ENCODE data around the gene SLC35E1.
A peak's percentile ranks its signal among the peaks of the same experiment; 100 is the strongest.

SLC35E1 gene
- total RNA-seq = 56.9 to 103 (median 74.3) reads per million in 4 experiments

DNA sequence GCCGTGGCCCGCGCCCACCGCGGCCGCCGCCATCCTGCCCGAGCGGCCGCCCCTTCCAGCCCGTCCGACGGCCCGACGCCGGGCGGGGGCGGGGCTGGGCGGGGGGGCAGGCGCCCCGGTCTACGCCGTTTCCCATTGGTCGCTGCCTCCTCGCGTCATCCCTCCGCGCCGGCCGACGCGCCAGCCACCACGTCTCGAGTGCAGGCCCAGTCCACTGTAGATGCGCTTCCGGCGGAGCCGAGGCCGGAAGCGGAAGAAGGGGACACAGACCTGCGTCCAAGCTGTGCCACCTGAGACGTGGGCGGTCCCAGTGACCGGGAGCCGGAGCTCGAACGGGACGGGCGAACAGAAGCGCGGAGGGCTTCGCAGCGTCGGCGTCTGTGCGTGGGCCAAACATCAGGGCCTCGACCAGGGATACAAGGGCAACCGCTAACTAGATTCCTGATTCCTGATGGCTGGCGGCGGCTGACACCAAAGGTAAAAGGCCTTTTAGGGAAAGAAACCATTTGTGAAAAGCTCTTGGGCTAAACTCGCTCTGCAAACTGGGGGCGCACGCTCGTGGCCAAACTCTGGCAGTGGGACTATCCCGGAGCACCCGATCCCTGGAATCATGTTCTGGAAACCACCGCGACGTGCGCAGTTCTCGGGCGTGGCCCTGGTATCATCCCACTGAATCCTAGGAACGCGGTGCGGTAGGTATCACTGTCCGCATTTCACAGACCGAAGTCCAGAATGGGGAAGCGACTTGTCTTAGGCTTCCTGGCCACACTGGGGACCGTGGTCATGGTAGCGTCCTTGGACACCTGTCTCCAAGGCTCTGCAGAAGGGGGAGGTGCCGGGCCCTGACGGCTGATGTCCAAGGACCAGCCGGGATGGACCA is at the start of gene SLC35E1:
SLC35E1 (minus strand) TSS at position 84 of the 880 bp plus-strand sequence; CDS start at position 33, 51 bp downstream.
- DNase-seq = peak; percentile 82

DNA sequence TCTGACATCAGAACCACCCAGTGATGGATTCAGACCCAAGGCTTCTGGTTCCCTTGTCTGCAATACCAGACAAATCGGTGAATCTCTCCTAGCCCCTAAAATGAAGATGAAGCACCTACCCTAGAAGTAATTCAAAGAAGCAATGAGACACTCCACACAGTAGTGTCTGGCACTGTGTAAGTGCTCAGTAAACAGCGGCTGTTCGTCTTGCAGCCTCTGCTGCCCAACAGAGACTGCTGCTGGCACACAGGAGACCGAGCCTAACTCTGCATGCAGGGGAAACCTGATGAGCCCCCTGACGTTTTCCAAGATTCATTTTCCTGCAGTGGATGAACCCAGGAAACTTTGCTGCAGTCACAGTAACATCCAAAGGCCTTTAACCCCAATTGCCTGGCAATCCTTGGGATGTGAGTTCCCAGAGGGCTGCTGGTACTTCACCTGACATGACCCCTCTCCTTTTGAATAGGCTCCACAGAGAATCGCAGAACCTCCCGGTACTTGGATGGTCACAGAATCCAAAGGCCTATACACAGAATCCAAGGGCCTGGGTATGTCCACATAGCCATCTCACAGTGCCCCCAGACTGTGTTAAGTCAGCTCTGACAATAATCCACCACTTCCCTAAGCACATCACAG is 49.1 kb upstream of the SLC35E1 start:
- DNase-seq = no peak

DNA sequence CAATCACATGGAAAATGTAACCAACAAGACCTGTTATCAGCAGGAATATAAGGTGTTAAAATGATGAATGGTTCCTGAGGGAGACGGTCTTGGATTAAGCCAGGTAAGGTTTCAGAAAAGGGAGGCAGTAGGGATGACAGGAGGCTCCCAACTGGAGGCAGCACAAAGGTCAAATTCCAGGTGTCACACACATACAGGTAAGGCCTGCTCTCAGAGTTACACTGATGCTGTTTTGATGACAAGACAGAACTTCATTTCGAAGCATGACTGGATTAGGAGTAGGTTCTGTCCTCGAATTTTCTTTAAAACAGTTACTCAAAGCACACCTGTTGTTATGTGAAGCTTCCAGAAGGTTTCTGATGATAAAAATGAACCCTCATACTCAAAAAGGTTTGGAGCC is 48.4 kb upstream of the SLC35E1 start:
- DNase-seq = no peak

DNA sequence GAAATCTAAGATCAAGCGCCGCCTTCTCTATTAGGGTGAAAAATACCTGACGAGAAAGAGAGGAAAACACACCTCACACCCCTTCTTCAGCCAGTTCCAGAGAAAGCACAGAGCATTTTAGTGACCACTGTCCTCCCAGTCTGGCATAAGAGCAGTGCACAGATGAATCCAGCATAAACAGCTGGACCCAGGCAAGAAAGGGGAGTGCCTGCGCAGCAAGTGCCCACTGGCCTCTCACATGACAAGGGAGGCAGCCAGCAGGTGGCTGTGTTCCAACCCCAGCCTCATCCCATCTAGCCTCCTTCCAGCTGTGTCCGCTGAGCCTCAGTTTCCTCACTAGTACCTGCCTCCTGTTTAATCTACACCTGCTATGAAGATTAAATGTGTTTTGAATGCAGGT is 47.8 kb upstream of the SLC35E1 start:
- DNase-seq = no peak

DNA sequence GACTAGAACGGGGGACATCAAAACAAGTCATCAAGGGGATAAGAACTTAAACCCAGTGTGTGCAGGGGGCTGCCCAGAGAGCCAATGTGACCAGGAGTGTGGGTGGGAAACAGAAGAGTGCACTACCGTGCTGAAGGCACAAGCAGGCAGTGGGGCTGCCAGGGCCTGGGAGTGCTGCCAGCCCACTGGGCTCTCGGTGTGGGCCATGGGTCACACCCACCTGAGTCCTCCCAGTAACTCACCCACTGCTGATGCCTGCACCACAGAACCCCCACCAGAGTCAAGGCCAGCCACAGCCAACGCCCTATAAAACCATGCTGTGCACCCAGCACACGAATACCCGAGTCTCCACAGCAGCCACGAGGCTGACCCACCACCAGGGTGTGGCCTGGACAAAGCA is 47.2 kb upstream of the SLC35E1 start:
- no peak for DNase-seq

DNA sequence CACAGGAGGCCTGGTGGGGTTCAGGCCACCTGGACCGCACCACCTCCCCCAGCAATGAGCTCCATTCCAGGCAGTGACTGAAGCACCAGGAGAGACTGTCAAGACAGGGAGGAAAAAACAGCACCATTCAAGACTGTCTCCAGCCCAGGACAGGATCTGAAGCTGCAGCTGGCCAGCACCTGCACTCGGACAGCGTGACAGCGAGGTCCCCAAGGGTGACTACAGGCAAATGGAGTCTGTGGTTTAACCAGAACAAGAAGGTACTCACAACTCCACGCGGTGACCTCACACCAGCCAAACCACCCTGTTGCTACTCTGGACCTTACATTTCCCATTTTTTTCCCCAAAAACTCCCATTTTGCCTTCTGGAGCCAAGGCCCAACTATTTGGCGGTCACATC is 46.0 kb upstream of the SLC35E1 start:
- DNase-seq = no peak

DNA sequence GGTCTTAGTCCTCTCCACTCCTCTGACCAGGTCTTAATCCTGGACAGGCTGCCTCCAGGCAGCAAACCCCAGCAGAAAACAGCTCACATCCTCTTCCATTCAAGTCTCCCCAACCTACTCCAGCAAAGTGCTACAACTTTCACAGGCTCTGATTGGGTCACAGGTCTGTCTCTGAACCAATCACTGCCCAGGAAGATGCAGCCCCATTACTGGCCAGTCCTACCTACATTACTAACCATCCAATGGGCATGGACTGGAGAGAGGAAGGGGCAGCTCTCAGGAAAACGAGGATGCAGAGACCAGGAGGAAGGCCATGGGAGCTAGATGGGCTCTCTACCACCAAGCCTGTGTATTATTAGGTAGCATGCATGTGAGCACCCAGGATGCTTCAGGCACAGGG is 43.6 kb upstream of the SLC35E1 start:
- no peak for DNase-seq

DNA sequence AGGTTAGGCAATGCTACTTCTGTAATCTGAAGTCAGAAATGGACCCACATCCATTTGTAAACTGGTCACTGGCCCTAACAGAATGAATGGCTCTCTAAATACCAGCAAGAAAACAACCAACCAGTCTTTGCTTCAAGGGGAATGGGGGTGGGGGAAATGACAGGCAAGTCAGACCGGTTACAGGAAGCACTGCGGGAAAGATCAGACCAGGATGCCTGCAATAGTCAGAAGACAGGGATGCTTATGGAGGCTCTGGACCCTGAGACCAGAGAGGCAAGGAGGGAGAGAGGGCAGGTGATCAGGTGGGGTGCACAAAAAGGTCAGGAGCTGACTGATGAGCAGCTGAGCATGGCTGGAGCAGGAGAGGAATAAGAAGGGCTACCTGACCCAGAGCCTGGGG is 42.7 kb upstream of the SLC35E1 start:
- no peak for DNase-seq

DNA sequence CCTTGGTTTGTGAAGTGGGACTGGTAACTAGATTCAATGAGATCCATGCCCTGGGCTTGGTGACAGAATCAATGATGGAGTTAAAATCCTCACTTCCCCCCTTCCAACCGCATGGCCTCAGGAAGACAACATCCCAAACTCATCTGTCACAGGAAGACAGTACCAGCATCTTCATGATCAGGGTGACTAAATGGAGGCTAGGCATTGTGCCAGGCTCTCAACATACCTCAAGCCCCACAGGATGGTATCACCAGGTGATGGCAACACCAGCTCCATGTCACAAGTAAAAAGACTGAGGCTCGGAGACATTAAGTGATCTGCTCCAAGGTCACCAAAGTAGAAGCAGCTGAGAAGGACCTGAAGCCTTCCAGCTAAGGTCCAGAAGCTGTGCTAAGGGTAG is 41.6 kb upstream of the SLC35E1 start:
- no peak for DNase-seq

DNA sequence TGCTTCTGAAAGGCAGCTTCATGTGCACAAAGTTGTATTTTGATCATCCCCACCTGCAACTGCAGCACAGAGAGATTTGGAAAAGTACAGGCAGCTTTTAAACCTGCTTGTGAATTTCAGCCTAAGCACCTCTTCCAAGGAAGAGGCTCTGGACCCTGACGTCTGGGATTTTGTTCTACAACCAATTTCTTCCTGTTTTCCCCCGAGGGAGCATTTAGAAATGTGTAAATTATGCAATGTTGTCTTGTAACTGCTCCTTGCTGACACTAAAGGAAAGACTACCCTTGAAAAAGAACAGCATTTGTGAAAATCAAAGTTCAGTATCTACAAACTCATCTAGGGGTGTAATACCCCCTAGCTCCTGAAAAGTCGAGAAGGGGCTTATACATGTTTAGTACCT is 40.4 kb upstream of the SLC35E1 start:
- no peak for DNase-seq

DNA sequence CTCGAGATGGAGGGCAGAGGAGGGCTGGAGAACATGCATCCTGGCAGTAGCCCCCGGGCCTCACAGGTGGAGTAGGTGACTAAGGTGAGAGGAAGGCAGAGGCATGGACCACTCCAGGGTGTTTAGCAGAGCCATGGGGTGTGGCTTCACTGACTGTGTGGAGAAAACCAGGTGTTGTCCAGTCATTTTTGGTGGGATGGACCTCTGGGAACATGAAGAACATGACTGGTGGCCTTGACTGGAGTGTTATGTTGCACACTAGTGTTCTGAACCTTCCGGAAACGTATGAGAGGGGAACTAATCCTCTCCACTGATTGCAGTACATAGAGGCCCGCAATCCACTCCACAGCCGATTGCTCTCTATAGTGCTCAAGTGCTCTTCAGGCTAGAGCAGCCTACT is 38.9 kb upstream of the SLC35E1 start:
- no peak for DNase-seq

DNA sequence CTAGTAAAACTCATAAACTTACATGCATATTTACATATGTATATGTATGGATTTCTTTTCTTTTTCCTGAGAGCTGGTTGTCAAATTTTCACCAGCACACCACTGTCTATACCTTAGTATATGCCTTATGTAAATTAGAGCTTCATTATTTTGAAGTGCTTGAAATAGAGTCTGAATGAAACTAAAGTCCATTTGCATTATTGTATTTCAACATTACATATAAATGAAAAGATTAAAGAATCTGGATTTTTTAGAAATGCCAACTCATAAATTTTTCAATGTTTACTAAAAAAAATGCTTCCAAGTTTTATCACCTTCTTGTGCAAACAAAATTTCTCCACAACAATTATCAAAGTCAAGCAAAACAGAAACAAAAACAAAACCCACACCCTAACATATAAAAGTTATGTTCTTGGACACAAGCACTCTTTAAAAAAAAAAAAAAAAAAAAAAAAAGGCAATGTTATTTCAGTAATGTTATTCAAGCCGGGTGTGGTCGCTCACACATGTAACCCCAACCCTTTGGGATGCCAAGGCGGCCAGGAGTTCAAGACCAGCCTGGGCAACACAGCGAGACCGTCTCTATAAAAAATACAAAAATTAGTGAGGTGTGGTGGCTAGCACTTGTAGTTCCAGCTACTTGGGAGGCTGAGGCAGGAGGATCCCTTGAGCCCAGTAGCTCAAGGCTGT is 37.4 kb upstream of the SLC35E1 start:
- DNase-seq = no peak

DNA sequence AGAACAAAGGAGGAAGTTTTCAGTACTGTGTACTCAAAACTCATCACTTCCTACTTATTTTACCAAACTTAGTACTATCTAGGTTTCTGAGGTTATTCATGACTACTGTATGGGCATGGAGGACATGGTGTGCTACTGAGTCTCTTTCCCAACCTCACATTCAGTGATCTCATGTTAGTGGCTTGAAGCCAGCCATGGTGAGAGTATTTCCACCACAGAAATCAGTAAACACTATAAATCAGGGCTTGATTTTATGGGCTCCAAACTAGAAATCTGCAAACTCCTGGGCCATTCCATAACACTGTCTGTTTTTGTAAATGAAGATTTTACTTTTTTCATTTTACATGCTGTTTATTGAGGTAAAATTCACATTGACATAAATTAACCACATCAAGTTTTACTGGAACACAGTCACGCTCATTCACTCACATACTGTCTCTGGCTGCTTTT is 36.1 kb upstream of the SLC35E1 start:
- DNase-seq = no peak

DNA sequence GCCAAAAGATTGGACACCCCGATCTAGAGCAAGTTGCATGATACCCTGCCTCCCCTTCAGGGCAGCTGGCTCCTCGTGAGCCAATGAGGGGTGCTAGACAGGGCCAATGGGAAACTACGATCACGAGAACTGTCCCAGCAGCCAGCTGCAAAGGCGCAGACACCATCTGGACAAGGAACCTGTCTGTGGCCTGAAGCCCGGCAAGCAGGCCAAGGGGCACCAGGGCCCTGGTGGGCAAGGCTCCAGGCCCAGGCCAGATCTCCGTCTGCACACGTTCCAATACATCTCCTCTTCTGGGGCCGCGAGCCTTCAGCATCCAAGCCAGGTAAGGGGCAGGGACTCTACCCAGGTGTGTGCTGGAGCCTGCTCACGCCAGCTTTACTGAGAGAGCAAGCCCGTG is 35.6 kb upstream of the SLC35E1 start:
- no peak for DNase-seq

DNA sequence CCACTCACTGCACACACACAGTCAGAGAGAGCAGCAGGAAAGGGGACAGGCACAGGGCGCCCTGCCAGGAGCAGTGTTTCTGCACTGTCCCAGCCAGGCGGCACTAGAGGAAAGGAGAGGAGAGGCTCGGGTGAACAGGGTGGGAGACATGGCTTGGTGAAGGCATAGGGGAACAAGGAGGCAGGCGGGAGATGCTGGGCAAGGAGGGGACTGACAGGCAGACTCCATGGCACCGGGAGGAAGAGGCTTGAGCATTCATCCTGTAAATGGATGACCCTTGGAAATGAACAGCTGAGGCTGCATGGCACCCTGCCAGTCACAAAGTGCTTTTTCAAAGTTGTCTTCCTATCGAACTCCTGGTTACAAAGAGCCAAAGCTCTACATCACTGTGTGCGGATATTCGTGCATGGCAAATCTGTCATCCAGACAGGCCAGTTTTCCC is 33.4 kb upstream of the SLC35E1 start:
- DNase-seq = no peak

DNA sequence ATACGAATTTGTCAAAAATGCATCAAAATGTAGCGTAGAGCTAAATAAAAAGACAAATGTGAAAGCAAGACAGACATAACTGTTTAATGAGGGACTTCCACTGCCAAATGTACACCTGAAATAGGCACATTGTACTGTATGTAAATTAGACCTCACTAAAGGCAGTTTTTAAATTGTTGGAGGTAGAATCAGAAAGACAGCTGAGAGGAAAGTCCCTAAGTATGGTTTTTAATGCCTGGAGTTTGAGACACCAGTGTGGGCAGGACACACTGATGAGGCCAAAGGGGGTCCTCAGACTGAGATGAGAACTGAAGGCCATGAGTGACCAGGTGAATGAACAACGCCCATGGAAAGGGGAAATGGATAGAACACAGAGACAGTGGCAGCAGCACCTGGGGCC is 32.9 kb upstream of the SLC35E1 start:
- DNase-seq = no peak

DNA sequence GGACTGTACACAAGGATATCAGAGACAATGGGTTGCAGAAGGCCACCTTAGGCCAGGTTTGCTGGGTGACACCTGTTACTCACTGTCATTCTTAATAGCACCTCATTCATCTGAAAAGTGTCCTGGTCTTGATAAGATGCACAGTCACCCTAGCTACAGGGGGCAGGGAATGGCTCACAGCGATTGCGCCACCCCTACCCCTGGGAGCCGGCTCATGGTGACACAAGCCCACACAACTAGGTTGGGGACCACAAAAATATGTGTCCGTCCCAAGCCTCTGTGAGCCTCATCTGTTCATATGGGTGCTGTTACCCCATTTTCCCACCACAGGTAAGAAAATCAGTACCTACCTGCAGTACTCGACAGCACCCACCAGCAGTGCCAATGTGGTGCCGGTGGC is 32.4 kb upstream of the SLC35E1 start:
- no peak for DNase-seq

DNA sequence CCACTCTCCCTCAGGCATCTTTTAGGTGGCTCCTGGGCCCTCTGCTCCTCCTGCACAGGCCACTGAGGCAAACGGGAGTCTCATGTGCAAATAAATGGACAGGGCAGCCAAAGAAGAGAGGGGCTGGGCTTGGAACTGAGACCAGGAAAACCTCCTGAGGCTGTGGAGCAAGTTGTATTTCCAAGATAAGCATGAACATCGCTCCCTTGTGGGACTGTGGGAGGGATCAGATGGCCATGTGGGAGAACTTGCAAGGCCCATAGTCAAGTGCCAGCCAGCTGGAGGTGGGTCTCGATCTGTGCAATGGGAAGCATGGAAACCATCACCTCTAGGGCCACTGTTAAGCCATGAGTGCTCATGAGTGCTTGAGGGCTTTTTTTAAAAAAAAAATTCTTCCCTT is 30.9 kb upstream of the SLC35E1 start:
- DNase-seq = no peak

DNA sequence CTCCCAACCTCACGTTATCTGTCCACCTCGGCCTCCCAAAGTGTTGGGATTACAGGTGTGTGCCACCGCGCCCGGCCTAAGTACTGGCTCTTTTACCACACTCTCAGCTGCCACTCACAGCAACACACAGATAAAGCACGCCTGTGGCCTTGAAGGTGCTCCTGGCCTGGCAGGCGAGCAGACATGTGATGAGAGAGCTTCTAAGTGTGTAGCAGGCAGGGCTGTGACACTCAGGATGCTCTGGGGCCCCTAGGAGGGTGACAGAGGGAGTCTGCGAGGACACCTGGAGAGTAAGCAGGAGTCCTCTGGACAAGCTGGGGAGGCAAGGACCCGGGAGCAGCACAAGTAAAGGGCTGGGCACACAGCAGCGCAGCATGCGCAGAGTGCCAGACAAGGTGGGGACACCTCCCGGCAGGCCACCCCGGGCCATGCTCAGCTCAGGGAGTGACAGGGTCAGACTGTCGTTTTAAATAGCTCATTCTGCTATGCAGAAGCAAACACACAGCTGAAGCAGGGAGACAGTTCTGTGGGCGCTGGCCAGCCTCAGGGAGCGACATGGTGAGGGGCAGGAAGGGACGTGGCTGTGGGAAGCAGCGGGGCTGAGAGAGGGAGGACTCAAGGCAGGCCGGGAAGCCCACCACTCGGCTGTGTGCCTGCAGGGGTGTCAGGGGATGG is 29.3 kb upstream of the SLC35E1 start:
- DNase-seq = no peak

DNA sequence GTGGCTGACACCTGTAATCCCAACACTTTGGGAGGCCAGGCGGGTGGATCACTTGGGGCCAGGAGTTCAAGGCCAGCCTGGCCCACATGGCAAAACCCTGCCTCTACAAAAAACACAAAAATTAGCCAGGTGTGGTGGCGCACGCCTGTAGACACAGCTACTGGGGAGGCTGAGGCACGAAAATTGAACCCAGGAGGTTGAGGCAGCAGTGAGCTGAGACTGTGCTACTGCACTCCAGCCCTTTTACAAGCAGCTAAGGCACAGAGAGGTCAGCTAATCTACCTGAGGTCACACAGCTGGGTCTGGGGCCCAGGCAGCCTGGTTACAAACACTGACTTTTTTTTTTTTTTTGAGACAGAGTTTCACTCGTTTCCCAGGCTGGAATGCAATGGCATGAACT is 28.6 kb upstream of the SLC35E1 start:
- no peak for DNase-seq

DNA sequence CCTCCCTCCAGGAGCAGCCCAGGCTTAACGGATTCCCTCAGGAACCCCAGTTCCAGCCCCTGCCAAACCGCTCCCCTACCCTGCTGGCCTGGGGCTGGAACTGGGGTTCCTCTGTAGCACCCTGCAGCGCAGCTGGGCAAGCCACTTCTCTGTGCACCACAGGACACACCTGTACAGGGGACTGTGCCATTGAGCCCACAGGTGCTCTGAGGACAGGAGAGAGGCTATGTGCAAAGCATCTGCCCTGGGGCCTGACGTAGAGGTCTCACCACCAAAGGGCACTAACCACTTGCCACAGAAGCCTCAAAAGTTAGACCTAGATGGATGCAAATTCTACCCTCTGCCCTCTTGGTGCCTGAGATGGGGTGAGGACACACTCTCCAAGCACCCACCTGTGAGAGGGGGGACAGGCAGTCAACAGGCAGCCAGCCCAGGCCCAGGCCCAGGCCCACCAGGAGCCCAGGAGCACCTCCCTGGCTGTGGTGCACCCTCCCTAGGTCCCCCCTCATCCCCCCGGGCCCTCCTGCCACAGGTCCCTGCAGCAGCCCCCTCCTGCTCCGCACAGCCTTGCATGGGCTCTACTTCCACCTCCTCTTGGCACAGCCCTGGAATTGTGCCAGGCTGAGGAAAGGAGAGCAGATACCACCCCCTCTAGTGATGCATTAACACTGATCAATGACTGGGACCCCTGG is 27.6 kb upstream of the SLC35E1 start:
- no peak for DNase-seq

DNA sequence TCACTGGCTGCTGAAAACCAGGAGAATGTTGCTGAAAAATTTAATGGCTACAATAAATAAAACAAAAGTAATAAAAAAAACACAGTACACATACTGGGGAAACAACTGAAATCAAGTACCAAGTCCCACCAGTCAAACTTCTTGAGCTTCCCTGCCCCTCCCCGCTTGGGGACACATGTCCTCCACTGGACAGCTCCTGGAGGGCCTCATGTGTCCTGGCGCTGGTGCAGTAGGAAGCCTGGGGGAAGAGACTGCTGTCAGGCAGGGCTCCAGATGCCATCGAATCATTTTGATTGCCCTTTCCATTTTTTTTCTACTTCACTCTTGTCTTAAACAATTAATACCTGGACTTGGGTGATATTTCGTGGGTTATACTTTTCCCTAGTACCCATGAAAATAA is 26.6 kb upstream of the SLC35E1 start:
- no peak for DNase-seq
